ENCODE results near the gene PARG. TPM values are rescaled to one million over a fixed set of nuclear protein-coding genes. Genes with fewer than 3 reads are reported as not detected.

Gene PARG
- total RNA-seq, 1 experiment from 2014 or later = 22.9 TPM

GRCh38 chr10:49768731-49769130 is 173.1 kb downstream of the PARG start:
- no peak for DNase-seq (ENCODE audit: low spot score)
- in situ Hi-C loops (cut with HindIII; ENCODE audit: low sequenced_read_pairs) = no loop called here

- DNase-seq (ENCODE audit: low spot score) = no peak
- in situ Hi-C loops (cut with HindIII; ENCODE audit: low sequenced_read_pairs) = no loop called here
Measured at GRCh38 chr10:49768329-49768728, 173.5 kb downstream of the PARG start.

Other genes starting within 250 kb of the PARG start
- gene OGDHL, start 179.7 kb downstream of the PARG start, total RNA-seq (2014; rRNA removed; shearing (Covaris generic)) = 7.6 and 12.8 TPM in 2 replicates
- 14.8 and 16.1 TPM in 2 replicates for gene TIMM23B, start within 50 bp of the PARG start, total RNA-seq (2014; rRNA removed; shearing (Covaris generic))
- 1.3 and 2.0 TPM in 2 replicates for gene AGAP6, start 46.4 kb upstream of the PARG start, total RNA-seq (2014; rRNA removed; shearing (Covaris generic))
- gene WASHC2A, start 125.9 kb upstream of the PARG start, total RNA-seq (2014; rRNA removed; shearing (Covaris generic)) = 30.6 and 38.3 TPM in 2 replicates